K562 (cell line): ENCODE measurements around the gene TSC22D2. TPM values are rescaled to one million over a fixed set of nuclear protein-coding genes. Genes with fewer than 3 reads are reported as not detected.

Source experiments
- ATAC-seq: fragments of 200-7000 bp; cut with Tn5 transposase; 3 replicates; pipeline ENCODE4 v1.9.1; 2020; ENCODE audit warnings: moderate library complexity
- BruUV-seq: library from RNA; stranded (reverse); fragments of 400-500 nt; replicated peaks from 2 replicates; lab custom pipeline; 2021; lab: Mats Ljungman, UMichigan
- CTCF ChIA-PET: fragments of 300-600 bp; formaldehyde crosslinking; extraction: SDS; loops from one replicate; lab custom pipeline; 2021; ENCODE audit warnings: low intra/inter-chr PET ratio; lab: Yijun Ruan, JAX
- POLR2A ChIA-PET: fragments of 300-600, 350-650 bp; sonication (Branson Sonifier 250); formaldehyde crosslinking; extraction: SDS; loops from one replicate; lab custom pipeline; 2021; ENCODE audit warnings: antibody characterized with exemption, inconsistent platforms; lab: Yijun Ruan, JAX
- DNase-seq, 4 experiments: peaks; one replicate each; pipeline versions ENCODE4 v3.0.0 to v3.0.0-alpha.2; 2011 to 2018; ENCODE audit warnings: low spot score in 3 of 4, mixed read lengths in 3 of 4; ENCODE audit errors: extremely low read depth in 1 of 4
- FAIRE-seq: peaks from 2 replicates; lab custom pipeline; 2011; peaks lifted over from hg19 to GRCh38; lab: Jason Lieb, UNC
- H2AFZ ChIP-seq: 2 replicates; pipeline ENCODE4 v1.6.0; 2011; ENCODE audit warnings: low read depth, low read length, control low read depth, inconsistent platforms
- H3K27ac ChIP-seq: fragments of 200-600 bp; 3 replicates; pipeline ENCODE4 v1.8.0; 2011; ENCODE audit warnings: low read depth, mild to moderate bottlenecking, control low read depth, inconsistent platforms, low read length, moderate library complexity, mixed read lengths; ENCODE audit errors: extremely low read depth
- H3K27me3 ChIP-seq, 2 experiments: fragments of 300-600 bp in 1 of 2; 2 replicates in 1 of 2; 3 replicates in 1 of 2; pipeline versions ENCODE4 v1.6.0 to v1.8.0; 2011; ENCODE audit warnings: inconsistent platforms in 2 of 2, low read length in 2 of 2, mild to moderate bottlenecking in 1 of 2, mixed read lengths in 1 of 2, moderate library complexity in 1 of 2; ENCODE audit not compliant: control insufficient read depth in 2 of 2, insufficient read depth in 2 of 2
- H3K36me3 ChIP-seq: fragments of 300-600 bp; 3 replicates; pipeline ENCODE4 v1.8.0; 2011; ENCODE audit warnings: mild to moderate bottlenecking, low read length, inconsistent platforms; ENCODE audit not compliant: control insufficient read depth, insufficient read depth
- H3K4me1 ChIP-seq, 2 experiments: fragments of 200-600 bp in 1 of 2; replicated peaks in 1 of 2; 2 replicates in 1 of 2; 3 replicates in 1 of 2; pipeline versions ENCODE4 v1.5.1 to v1.8.0; 2011; ENCODE audit warnings: inconsistent platforms in 2 of 2, low read length in 2 of 2, mild to moderate bottlenecking in 1 of 2, mixed read lengths in 1 of 2, moderate library complexity in 1 of 2; ENCODE audit not compliant: control insufficient read depth in 2 of 2, insufficient read depth in 2 of 2
- H3K4me2 ChIP-seq: 2 replicates; pipeline ENCODE4 v1.6.1; 2011; ENCODE audit warnings: low read length, control low read depth, inconsistent platforms, mixed read lengths; ENCODE audit not compliant: insufficient read depth
- H3K4me3 ChIP-seq: fragments of 200-600 bp; sonication (generic), shearing (Covaris generic); 2 replicates; pipeline ENCODE4 v1.5.1; 2016; ENCODE audit warnings: control low read depth, inconsistent platforms
- H3K79me2 ChIP-seq: fragments of 200-600 bp; 3 replicates; pipeline ENCODE4 v1.8.0; 2011; ENCODE audit warnings: low read length, inconsistent platforms; ENCODE audit not compliant: control insufficient read depth, insufficient read depth
- H3K9ac ChIP-seq, 2 experiments: 2 replicates each; pipeline versions ENCODE4 v1.6.0 to v1.6.1; 2011; ENCODE audit warnings: low read depth in 2 of 2, low read length in 2 of 2, control low read depth in 1 of 2, inconsistent platforms in 1 of 2, mild to moderate bottlenecking in 1 of 2, mixed read lengths in 1 of 2; ENCODE audit not compliant: insufficient read depth in 1 of 2
- H3K9me1 ChIP-seq: one replicate; pipeline ENCODE4 v1.6.0; 2011; ENCODE audit warnings: inconsistent platforms, mild to moderate bottlenecking, low read length, moderate library complexity; ENCODE audit not compliant: control insufficient read depth, insufficient read depth
- H3K9me3 ChIP-seq: replicated peaks from 2 replicates; pipeline ENCODE4 v1.5.1; 2011; ENCODE audit warnings: low read depth, low read length, inconsistent platforms; ENCODE audit not compliant: control insufficient read depth, insufficient read depth
- H4K20me1 ChIP-seq: replicated peaks from 2 replicates; pipeline ENCODE4 v1.6.1; 2011; ENCODE audit warnings: low read length, inconsistent platforms, mixed read lengths; ENCODE audit not compliant: control insufficient read depth, insufficient read depth
- CREB5 ChIP-seq: fragments of 250-450 bp; sonication (Bioruptor Pico); IDR thresholded peaks from 2 replicates; pipeline ENCODE4 v1.5.0; 2020; ENCODE audit warnings: mild to moderate bottlenecking
- DDX20 ChIP-seq: fragments of 450-650 bp; IDR thresholded peaks from 2 replicates; pipeline ENCODE4 v1.6.1; 2016; ENCODE audit warnings: missing genetic modification characterization, low read depth, mild to moderate bottlenecking, missing compliant biosample characterization, moderate library complexity
- IRF9 ChIP-seq: fragments of 450-650 bp; IDR thresholded peaks from 2 replicates; pipeline ENCODE4 v1.6.1; 2016; ENCODE audit warnings: missing biosample characterization, missing genetic modification characterization
- PML ChIP-seq: IDR thresholded peaks from 2 replicates; pipeline ENCODE4 v1.6.1; 2012; ENCODE audit warnings: low read length, inconsistent platforms
- POU5F1 ChIP-seq: fragments of 150-350 bp; IDR thresholded peaks from 2 replicates; pipeline ENCODE4 v1.6.1; 2014; ENCODE audit warnings: borderline replicate concordance, low read length, low read depth, mild to moderate bottlenecking; ENCODE audit not compliant: partially characterized antibody
- RBM17 ChIP-seq: fragments of 200-400 bp; formaldehyde crosslinking; IDR thresholded peaks from 2 replicates; pipeline ENCODE4 v1.6.1; 2017; ENCODE audit warnings: low read depth, mild to moderate bottlenecking, low read length, borderline replicate concordance
- SMARCE1 ChIP-seq: fragments of 450-650 bp; IDR thresholded peaks from 2 replicates; pipeline ENCODE4 v1.7.1; 2016; ENCODE audit warnings: mild to moderate bottlenecking
- SRSF3 ChIP-seq: fragments of 200-400 bp; formaldehyde crosslinking; IDR thresholded peaks from 2 replicates; pipeline ENCODE4 v1.6.1; 2016; ENCODE audit warnings: mild to moderate bottlenecking, low read length, moderate library complexity; ENCODE audit not compliant: insufficient read depth
- ZBTB40 ChIP-seq, 2 experiments: fragments of 450-650 bp in 1 of 2; sonication (generic) in 1 of 2; formaldehyde crosslinking in 1 of 2; IDR thresholded peaks; 2 replicates each; pipeline versions ENCODE4 v1.7.1 to v1.9.0; 2016 to 2022; ENCODE audit warnings: inconsistent platforms in 1 of 2, mild to moderate bottlenecking in 1 of 2, missing genetic modification reagents in 1 of 2
- WGBS: fragments of 100-300 bp; shearing (Covaris generic); methylation state at CpG from one replicate; pipeline ENCODE4 v1.1.6; 2016; ENCODE audit warnings: low coverage, mixed read lengths; ENCODE audit not compliant: insufficient coverage; ENCODE audit errors: missing lambda C conversion rate; 5-methylcytosine and 5-hydroxymethylcytosine counted together
- in situ Hi-C: fragments of 300-500 bp; cut with MboI; formaldehyde crosslinking; loops from 4 replicates; pipeline ENCODE4 v1.15.0; 2018; ENCODE audit warnings: inconsistent platforms, mixed read lengths
- intact Hi-C: fragments of 100-400 bp; cut with micrococcal nuclease; formaldehyde crosslinking; loops from 2 replicates; pipeline ENCODE4 v1.14.2; 2022
- polyA plus RNA-seq, 8 experiments: library from polyadenylated mRNA; depleted of rRNA in 4 of 8; stranded (reverse) in 5 of 8; unstranded in 3 of 8; fragments of >200 nt; fragmentation: Nextera tagmentation in 2 of 8; fragmentation: Illumina TruSeq in 1 of 8; extraction: Ambion mirVana in 2 of 8; extraction: Trizol in 1 of 8; gene quantifications; 2 replicates each; pipeline versions ENCODE4 v1.2.1 to v1.2.3, GENCODE V29; 2011 to 2014; ENCODE audit warnings: inconsistent platforms in 1 of 8, missing spikeins in 1 of 8
- total RNA-seq, 7 experiments: library from RNA; depleted of rRNA in 6 of 7; stranded (reverse); fragments of >200 nt in 6 of 7; fragmentation: Illumina TruSeq in 2 of 7; extraction: Trizol in 2 of 7; gene quantifications; 2 replicates each; pipeline versions ENCODE4 v1.2.1 to v1.2.3, GENCODE V29; 2011 to 2021; ENCODE audit warnings: low replicate concordance in 1 of 7

TSC22D2 gene
- total and polyA plus RNA-seq, 9 of the 15 experiments (the other 6 are each of a cell fraction or from before 2014, with no cell fraction given) = 5.5 to 44.0 (median 19.3) TPM

- BruUV-seq = TSS peak; percentile 32
- WGBS = 0% methylated on average over 24 of the region's 30 CpGs
- no peaks in the 10 kb centered on the region for H3K9me3 ChIP-seq
- peaks cover 27% of the 10 kb centered on the region for H3K36me3 ChIP-seq
- ChIA-PET CTCF (interaction anchor here (0.6 to 3.8 kb wide), 4 partner anchors 86 to 183 kb away, joined by 3 to 26 read pairs (median 4); no protein-coding TSS in a partner anchor), POLR2A (interaction anchor here (0.6 to 2.8 kb wide), 26 partner anchors 10 to 471 kb away, joined by 3 to 30 read pairs (median 3); partner anchors contain the start of gene SIAH2)
- in situ Hi-C loops (no loop called here), intact Hi-C loops (loop anchor here (5.0 kb wide), 2 partner anchors 37 to 107 kb away; no protein-coding TSS in a partner anchor)
- peaks cover 32% of the 10 kb centered on the region for H4K20me1 ChIP-seq
- H3K9me1 ChIP-seq = no peaks in the 10 kb centered on the region
- DNase-seq (peak in 1 of 4 experiments; percentile 48), ATAC-seq (peak; percentile 5), FAIRE-seq (no peak)
- H3K9ac ChIP-seq = peak overlapping the region; percentile 84 to 99
- H3K27ac ChIP-seq = peak overlapping the region; percentile 97
- H3K27me3 ChIP-seq = no peaks in the 10 kb centered on the region
- H3K4me3 ChIP-seq = peak overlapping the region; percentile 81
- peak overlapping the region; percentile 84 for H2AFZ ChIP-seq
- peak overlapping the region; percentile 92 for H3K4me2 ChIP-seq
- H3K79me2 ChIP-seq = peaks cover 56% of the 10 kb centered on the region
- peaks cover 0 to 25% of the 10 kb centered on the region in 2 experiments; a peak in 2 of 5 replicates for H3K4me1 ChIP-seq
- TF ChIP-seq SRSF3 (0 out of 2 replicates have a peak, but pooled peaks have one; percentile 50), RBM17 (no peak), DDX20 (tag) (no peak), ZBTB40 (IDR thresholded peaks at IDR 0.05) (no peak), ZBTB40 (CRISPR knock-in tag; IDR thresholded peaks at IDR 0.05) (no peak), IRF9 (no peak), PML (no peak), CREB5 (CRISPR knock-in tag) (no peak), SMARCE1 (no peak), POU5F1 (no peak)
Observed at GRCh38 chr3:150409125-150409511, 1.0 kb downstream of the TSC22D2 start.
